ENCODE measurements around the gene FIBCD1.

Gene FIBCD1

DNA sequence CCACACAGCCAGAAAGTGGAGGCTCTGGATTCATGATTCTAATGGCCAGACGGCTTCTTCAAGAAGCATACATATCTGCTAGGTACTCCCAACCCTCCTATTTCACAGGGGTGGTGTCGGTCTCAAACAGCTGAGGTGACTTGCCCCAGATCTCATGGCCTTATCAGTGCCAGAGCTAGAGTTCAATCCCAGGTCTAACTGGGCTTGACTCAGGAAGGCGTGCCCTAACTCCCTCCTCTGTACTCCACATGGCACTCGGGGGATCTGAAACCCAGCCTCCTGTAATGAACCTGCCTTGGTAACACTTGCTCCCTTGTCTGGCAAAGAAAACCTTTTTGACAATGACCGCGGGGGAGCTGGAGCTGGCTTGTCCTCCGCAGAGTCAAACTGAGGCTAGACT lies 44.5 kb downstream of the FIBCD1 start:
- TF ChIP-seq, protein P1, sequence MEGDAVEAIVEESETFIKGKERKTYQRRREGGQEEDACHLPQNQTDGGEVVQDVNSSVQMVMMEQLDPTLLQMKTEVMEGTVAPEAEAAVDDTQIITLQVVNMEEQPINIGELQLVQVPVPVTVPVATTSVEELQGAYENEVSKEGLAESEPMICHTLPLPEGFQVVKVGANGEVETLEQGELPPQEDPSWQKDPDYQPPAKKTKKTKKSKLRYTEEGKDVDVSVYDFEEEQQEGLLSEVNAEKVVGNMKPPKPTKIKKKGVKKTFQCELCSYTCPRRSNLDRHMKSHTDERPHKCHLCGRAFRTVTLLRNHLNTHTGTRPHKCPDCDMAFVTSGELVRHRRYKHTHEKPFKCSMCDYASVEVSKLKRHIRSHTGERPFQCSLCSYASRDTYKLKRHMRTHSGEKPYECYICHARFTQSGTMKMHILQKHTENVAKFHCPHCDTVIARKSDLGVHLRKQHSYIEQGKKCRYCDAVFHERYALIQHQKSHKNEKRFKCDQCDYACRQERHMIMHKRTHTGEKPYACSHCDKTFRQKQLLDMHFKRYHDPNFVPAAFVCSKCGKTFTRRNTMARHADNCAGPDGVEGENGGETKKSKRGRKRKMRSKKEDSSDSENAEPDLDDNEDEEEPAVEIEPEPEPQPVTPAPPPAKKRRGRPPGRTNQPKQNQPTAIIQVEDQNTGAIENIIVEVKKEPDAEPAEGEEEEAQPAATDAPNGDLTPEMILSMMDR (IDR thresholded peaks at IDR 0.05; ENCODE audit: extremely low read depth, insufficient read depth, missing control alignments), result no peak
- in situ Hi-C loops (cut with MboI; ENCODE audit: low pct_unique_long_range_greater_than_20kb, low sequenced_read_pairs, unreplicated experiment), result no loop called here
- DNase-seq (ENCODE audit: low spot score), result no peak

DNA sequence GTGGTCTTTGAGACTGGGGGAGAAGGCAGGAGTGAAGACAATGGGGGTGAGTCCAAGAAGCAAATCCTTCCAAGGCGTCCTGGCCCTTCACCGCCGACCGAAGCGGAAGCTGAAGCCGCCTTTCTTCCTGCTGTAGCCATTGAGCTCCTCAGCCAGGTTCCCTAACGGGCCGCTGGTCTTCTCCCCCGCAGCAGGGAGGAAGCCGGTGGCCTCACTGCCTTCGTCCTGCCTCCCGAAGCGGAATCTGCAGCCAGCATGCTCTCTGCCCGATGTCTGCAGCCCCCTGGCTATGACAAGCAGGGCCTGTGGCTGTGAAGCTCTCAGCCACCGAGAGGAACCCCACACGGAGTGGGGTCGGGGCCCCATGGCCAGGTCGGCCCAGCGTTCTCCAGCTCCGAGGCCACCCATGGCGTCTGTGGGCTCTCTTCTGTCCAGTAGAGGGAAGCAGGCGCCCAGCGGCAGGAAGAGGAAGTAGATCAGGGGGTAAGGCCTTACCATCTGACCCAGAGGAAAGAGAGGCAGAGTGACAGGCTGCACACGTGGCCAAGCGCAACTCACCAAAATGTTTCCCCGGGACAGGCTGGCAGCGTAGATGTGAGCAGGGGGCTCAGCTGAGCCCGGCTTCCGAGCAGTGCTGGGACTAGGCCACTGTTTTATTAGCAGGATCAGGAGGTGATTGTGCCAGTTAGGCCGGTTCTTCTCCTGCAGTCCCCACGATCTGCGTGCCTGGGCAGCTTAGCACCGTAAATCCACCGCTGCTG lies 45.5 kb downstream of the FIBCD1 start:
- TF ChIP-seq, protein P1 (IDR thresholded peaks at IDR 0.05; ENCODE audit: extremely low read depth, insufficient read depth, missing control alignments), result no peak

DNA sequence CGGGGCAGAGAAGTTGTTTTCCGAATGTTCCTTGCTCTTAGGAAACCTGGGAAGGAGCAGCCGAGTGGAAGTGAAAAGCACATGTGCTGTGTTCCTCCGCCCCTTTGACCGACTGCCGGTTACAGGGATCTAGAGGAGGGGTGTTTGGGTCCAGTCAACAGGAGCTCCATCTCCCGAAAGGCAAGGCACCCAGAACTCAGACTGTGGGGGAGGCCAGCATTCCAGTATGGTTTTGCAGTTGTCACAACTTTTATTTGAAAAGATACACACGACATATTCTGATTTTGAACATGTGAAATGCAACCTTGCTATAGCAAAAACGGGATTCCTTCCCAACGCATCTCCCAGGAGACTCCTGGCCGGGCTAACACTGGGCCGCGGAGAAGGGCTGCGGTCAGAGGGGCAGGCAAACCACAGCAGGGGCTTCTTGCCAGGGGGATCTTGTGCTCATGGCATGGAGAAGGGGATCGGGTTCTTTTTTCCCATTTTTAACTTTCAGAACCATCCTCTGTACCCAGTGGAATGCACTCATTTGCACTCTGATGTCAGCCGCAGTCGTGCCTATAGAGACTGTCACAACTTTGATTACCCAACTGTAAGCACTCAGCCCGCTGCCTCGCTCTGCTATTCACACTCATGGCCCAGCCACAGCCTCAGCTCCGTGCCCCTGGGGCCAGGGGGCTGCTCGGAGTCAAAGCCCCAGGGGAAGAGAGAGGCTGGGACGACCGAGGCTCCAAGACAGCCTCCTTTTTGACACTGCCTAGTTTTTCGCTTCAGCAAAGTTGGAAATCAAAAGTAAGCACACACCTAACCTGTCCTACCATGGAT lies 46.4 kb downstream of the FIBCD1 start:
- in situ Hi-C loops (cut with MboI; ENCODE audit: low pct_unique_long_range_greater_than_20kb, low sequenced_read_pairs, unreplicated experiment), result no loop called here
- DNase-seq (ENCODE audit: low spot score), result no peak
- TF ChIP-seq, protein P1 (IDR thresholded peaks at IDR 0.05; ENCODE audit: extremely low read depth, insufficient read depth, missing control alignments), result no peak

More for the DNA sequence above, 45.5 kb downstream of the FIBCD1 start:
- in situ Hi-C loops (cut with MboI; ENCODE audit: low pct_unique_long_range_greater_than_20kb, low sequenced_read_pairs, unreplicated experiment), result no loop called here
- DNase-seq (ENCODE audit: low spot score), result no peak

DNA sequence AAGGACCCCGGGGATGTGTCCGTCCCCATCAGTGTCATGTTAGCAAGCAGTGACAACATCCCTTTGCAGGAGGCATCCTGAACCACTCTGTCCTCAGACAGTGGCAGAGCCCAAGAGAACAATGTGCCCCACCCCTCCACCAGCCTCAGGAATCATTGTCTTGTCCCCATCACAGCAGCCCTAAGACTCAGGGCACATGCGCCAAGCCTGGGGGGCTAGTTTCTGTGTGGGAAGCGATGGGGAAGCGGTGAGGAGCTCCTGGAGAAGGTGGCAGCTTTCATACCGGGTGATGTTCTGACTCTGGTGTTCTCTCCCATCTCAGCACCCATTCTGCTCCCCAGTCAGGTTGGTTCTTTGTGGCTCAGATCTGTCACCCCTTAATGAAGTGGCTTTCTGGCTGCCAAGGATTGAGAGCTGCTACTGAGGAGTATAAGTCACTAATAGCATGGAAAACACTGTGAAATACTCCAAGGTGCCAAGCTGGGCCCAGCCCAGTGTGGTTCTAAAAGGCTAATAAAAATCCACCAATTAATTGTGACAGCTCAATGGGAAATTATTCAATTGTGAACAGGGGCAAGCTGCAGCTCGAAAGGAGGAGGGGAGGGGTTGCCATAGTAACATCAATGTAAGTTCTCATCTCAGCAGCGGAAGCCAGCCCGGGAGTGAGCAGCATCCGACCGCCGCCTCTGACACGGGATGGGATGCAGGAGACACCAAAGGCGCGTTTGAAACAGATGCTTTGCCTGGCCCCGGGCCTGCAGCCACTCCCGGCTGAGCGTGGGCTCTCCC lies 47.2 kb downstream of the FIBCD1 start:
- no peak for DNase-seq (ENCODE audit: low spot score)
- in situ Hi-C loops (cut with MboI; ENCODE audit: low pct_unique_long_range_greater_than_20kb, low sequenced_read_pairs, unreplicated experiment), result no loop called here

DNA sequence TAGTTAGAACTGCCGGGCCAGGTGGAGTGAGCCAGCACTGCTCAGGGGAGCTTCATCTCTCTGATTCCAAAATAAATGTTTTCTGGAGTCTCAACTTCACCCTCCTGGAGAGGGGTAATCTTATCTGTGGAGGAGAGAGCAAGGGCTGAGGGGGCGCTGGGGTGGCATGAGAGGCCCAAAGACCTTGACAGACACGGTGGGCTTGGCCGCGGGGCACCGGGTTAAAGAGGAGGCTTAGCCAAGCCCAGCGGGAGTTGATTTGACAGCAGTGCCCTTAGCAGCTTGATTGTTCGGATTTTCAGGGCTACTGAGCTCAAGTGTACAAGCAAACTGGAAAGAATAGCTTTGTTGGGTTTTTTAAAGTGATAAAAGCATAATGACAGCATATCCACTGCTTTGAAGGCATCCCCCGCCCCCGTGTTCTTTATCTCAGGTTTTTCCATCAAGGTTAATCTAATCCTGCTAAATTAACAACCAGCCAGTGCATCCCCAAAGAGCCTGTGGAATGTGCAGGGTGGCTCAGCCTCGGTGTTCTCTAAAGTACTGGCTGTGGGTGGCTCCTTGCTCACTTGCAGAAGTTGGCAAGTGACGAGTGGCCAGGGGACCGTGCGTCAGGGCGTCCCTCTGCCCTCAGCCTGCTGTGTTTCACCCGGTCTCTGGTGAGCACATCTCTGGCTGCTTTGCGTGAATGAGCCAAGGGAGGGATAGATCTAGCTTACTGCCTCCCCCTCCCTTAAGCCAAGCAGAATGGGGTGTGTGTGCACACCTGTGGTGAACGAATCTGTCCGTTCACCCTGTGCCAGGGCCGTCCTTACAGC lies 48.0 kb downstream of the FIBCD1 start:
- TF ChIP-seq, protein P1 (IDR thresholded peaks at IDR 0.05; ENCODE audit: extremely low read depth, insufficient read depth, missing control alignments), result no peak
- in situ Hi-C loops (cut with MboI; ENCODE audit: low pct_unique_long_range_greater_than_20kb, low sequenced_read_pairs, unreplicated experiment), result no loop called here
- no peak for DNase-seq (ENCODE audit: low spot score)

More for the DNA sequence above, 47.2 kb downstream of the FIBCD1 start:
- TF ChIP-seq, protein P1 (IDR thresholded peaks at IDR 0.05; ENCODE audit: extremely low read depth, insufficient read depth, missing control alignments), result no peak
